Right cardiac atrium (tissue), 5 donors: ENCODE measurements around the gene TTLL9. TPM values are rescaled to one million over a fixed set of nuclear protein-coding genes. Genes with fewer than 3 reads are reported as not detected.

Source experiments
- ATAC-seq, 2 donors: fragments of 200-7000 bp; cut with Tn5 transposase; one replicate each; pipeline versions ENCODE4 v1.8.0 to v1.9.1; 2020; ENCODE audit warnings: moderate library complexity in 2 of 2, mild to moderate bottlenecking in 1 of 2
- DNase-seq, 3 donors: peaks; one replicate each; pipeline ENCODE4 v3.0.0-alpha.2; 2020
- H3K27ac ChIP-seq: one replicate; pipeline ENCODE4 v1.5.1; 2013; ENCODE audit warnings: mild to moderate bottlenecking, low read length, control low read depth, moderate library complexity
- H3K27me3 ChIP-seq: one replicate; pipeline ENCODE4 v1.6.1; 2013; ENCODE audit not compliant: control insufficient read depth, insufficient read depth
- H3K4me1 ChIP-seq: one replicate; pipeline ENCODE4 v1.6.1; 2013; ENCODE audit warnings: low read length; ENCODE audit not compliant: control insufficient read depth, insufficient read depth
- H3K4me3 ChIP-seq: one replicate; pipeline ENCODE4 v1.5.1; 2013; ENCODE audit warnings: low read length, control low read depth
- H3K9me3 ChIP-seq: one replicate; pipeline ENCODE4 v1.6.1; 2013; ENCODE audit warnings: low read length; ENCODE audit not compliant: control insufficient read depth
- WGBS: extraction: QIAGEN DNeasy Blood & Tissue Kit; methylation state at CpG from one replicate; pipeline ENCODE4 v1.1.7; 2013; 5-methylcytosine and 5-hydroxymethylcytosine counted together
- intact Hi-C, 4 donors: fragments of 100-400 bp; cut with DNase I; formaldehyde crosslinking; loops; one replicate each; pipeline versions ENCODE4 v1.11.0 to v1.14.0; 2022 to 2023
- polyA plus RNA-seq: library from polyadenylated mRNA; stranded (reverse); fragments of 200-250 nt; gene quantifications from one replicate; pipeline ENCODE4 v1.2.3, GENCODE V29; 2013
- total RNA-seq, 4 donors: library from RNA; stranded (reverse); fragmentation: NEBNext Ultra II Directional; extraction: Animal tissue kit (Norgen Biotek cat#: 25700); gene quantifications; one replicate each; pipeline ENCODE4 v1.2.1, GENCODE V29; 2021
- donor health status: healthy with polysubstance abuse.
- donor health status: DM: no; HTN: yes; CAD: no.
- donor health status: DM: no; HTN: no; CAD: no.
- donor health status: DM: no; HTN: yes; CAD: no; lungs with severe emphysema.
- donor health status: DM: yes; HTN: yes; CAD: no.

The TTLL9 gene
- total and polyA plus RNA-seq, 5 donors, result 0.14 to 0.19 (median 0.15) TPM; not detected in 2

DNA sequence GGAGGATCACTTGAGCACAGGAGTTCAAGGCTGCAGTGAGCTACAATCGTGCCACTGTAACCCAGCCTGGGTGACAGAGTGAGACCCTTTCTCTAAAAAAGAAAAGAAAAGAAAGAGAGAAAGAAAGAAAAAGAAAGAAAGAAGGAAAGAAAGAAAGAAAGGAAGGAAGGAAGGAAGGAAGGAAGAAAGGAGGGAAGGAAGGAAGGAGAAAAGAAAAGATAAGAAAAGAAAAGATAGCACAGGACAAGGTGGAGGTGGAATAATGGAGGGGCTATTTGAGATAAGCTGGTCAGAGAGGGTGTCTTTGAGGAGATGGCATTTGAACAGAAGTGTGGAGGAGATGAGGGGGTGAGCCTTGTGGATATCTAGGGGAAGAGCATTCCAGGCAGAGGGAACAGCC is 84.1 kb downstream of the TTLL9 start:
- H3K27ac ChIP-seq, result no peak overlapping the region
- no peak for DNase-seq
- intact Hi-C loops, result loop anchor here (5.0 to 10.0 kb wide), 3 partner anchors 70 to 102 kb away; no protein-coding TSS in a partner anchor
- H3K4me3 ChIP-seq, result no peak overlapping the region
- no peaks in the 10 kb centered on the region for H3K9me3 ChIP-seq
- H3K4me1 ChIP-seq, result peaks cover 6% of the 10 kb centered on the region
- no peaks in the 10 kb centered on the region for H3K27me3 ChIP-seq
- WGBS, result 71% methylated on average over 1 of the region's 1 CpG
- no peak for ATAC-seq

DNA sequence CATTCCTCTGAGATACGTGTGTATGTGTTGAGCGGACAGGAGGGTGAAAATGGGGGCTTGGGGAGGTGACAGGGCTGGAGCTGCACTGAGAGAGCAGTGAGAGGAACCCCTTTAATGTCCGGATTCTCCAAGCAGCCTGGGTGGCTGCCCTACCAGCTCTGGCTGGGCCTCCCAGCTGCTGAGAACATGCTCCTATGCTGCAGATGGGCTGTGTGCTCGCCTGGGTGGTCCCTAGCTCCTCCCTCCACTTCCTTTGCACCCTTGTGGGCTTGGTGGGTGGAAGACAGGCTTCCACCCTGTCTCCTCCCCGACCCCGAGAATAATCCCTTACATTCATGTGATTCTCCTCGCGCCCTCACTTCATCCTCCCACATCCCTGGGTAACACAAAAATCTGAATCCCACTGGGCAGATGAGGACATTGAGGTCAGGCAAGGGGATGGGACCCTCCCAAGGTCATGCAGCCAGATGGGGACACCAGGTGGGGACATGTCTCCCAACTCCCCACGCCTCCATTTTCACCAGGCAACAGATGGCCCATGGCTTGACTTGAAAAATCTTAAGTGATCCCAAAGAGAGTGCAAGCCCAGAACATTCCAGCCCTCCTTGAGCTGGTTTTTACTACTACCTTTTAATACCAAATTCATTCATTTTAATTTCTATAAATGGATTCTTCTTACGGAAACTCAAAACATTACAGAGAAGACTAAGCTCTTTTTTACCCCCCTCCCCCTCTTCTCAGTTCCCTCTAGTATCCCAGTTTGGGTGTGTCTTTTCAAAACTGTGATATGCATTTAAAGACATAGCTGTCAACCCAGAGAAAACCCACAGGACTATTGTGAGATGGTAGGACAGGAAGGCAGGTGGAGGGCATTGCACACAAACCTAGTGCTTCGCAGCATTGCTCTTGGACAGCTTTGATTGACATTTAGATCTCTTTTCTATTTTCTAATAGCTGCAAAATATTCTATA is 86.4 kb downstream of the TTLL9 start:
- intact Hi-C loops, result loop anchor here in 2 of 4 donors (10.0 kb wide), 2 partner anchors 68 to 102 kb away; no protein-coding TSS in a partner anchor
- no peak for ATAC-seq
- WGBS, result 42% methylated on average over 11 of the region's 11 CpGs

DNA sequence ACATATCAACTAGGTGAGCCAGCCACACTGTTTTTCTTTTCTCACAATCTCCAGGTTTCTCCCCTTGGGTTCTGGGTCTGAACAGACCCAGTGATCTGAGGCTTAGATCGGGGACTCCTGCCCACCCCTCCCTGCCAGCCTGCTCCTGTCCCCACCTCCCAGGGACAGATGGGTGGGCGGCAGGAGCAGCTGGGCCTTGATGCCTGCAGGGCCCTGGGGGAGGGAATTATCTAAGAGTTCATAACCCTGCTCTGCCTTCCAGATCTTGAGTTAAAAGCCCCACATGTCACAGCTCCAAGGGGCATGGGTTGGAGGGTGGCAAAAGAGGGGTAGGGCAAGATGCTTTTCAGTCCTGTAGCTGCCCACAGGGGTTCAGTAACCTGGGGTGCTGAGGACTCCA is 92.3 kb downstream of the TTLL9 start:
- WGBS, result 30% methylated on average over 2 of the region's 2 CpGs
- no peaks in the 10 kb centered on the region for H3K27me3 ChIP-seq
- intact Hi-C loops, result loop anchor here in 1 of 4 donors (5.0 kb wide), 1 partner anchor 70 kb away; no protein-coding TSS in a partner anchor
- no peaks in the 10 kb centered on the region for H3K9me3 ChIP-seq
- H3K27ac ChIP-seq, result no peak overlapping the region
- ATAC-seq, result no peak
- no peaks in the 10 kb centered on the region for H3K4me1 ChIP-seq
- DNase-seq, result no peak
- no peak overlapping the region for H3K4me3 ChIP-seq

More for the DNA sequence above, 86.4 kb downstream of the TTLL9 start:
- Histone ChIP-seq H3K27me3 (no peaks in the 10 kb centered on the region), H3K4me3 (no peak overlapping the region), H3K4me1 (no peaks in the 10 kb centered on the region), H3K9me3 (no peaks in the 10 kb centered on the region), H3K27ac (no peak overlapping the region)
- no peak for DNase-seq

DNA sequence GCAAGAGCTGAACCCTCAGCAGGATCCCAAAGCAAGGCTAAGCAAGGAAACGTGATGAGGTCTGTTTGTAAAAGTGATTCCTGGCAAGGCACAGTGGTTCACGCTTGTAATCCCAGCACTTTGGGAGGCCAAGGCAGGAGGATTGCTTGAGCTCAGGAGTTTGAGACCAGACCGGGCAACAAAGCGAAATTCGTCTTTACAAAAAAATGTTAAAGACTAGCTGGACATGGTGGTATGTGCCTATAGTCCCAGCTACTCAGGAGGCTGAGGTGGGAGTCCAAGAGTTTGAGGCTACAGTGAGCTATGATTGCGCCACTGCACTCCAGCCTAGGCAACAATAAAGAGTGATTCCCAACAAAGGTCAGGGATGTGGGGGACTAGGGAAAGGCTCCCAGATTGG is 93.5 kb downstream of the TTLL9 start:
- no peaks in the 10 kb centered on the region for H3K27me3 ChIP-seq
- no peak for ATAC-seq
- DNase-seq, result no peak
- intact Hi-C loops, result loop anchor here in 1 of 4 donors (5.0 kb wide), 1 partner anchor 68 kb away; no protein-coding TSS in a partner anchor
- H3K9me3 ChIP-seq, result no peaks in the 10 kb centered on the region
- no peak overlapping the region for H3K4me3 ChIP-seq
- no peak overlapping the region for H3K27ac ChIP-seq
- 74% methylated on average over 6 of the region's 6 CpGs for WGBS
- H3K4me1 ChIP-seq, result no peaks in the 10 kb centered on the region

DNA sequence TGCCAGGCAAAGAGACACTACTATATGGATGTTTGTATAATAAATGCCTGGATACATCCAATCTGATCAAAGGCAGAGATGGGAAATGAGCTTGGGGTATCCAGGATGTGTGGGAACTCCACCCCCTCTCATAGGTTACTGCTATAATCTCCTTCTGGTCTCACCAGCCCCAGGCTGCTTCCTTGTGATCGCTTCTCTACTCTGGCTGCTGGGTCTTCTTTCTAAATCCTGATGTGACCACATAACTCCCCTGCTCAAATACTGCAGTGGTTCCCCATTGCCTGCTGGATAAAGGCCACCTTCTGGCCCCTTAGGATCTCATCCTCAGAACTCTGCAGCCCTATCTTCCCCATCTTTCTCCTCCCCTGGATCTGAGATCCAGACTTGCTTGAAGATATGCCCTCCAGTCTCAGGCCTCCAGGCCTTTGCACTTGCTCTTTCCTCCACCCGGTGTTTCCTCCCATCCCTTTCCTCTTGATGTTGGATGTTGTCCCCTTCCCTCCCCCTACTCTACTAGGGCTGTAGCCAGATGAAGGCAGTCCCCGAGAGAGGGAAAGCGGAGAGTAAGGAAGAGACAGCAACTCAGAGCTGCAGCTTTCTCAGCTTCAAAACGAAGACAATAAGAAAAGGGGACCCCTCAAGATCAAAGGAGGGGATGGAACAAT is 96.7 kb downstream of the TTLL9 start:
- Histone ChIP-seq H3K27ac (no peak overlapping the region), H3K27me3 (no peaks in the 10 kb centered on the region), H3K4me3 (no peak overlapping the region), H3K4me1 (no peaks in the 10 kb centered on the region), H3K9me3 (no peaks in the 10 kb centered on the region)
- WGBS, result 7% methylated on average over 5 of the region's 5 CpGs
- no peak for DNase-seq
- intact Hi-C loops, result no loop called here
- no peak for ATAC-seq

DNA sequence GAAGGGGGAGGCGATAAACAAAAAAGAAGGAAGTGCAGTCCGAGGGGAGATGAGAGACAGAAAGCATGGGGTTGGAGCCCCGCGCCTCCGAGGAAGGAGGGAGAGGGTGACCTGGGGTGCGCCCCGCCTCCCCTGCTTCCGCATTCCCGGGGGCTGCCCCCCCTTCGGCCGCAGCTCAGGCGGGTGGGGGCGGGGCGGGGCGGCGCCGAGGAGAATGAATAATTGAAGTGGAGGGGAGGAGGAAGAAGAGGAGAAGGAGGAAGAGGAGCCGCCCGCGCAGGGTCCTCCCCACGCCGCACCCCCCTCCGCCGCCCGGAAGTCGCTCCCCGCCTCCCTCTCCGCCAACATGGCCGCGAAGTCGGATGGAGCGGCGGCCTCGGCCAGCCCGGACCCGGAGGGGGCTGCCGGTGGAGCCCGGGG is 97.4 kb downstream of the TTLL9 start, which contains the start of gene XKR7:
TSS of gene XKR7 (plus strand) at position 322 of the 420 bp plus-strand sequence. CDS start at position 347, 25 bp downstream.
- ATAC-seq (peak in 1 of 2 donors; percentile 25), DNase-seq (peak in 2 of 3 donors; percentile 47 to 57)
- WGBS, result 3% methylated on average over 38 of the region's 38 CpGs
- Histone ChIP-seq H3K27ac (no peak within 1 kb of the TSS), H3K27me3 (no peaks in the 10 kb centered on the region), H3K4me1 (no peaks in the 10 kb centered on the region), H3K9me3 (no peaks in the 10 kb centered on the region), H3K4me3 (peak within 1 kb of the TSS; percentile 21)
- intact Hi-C loops, result no loop called here

DNA sequence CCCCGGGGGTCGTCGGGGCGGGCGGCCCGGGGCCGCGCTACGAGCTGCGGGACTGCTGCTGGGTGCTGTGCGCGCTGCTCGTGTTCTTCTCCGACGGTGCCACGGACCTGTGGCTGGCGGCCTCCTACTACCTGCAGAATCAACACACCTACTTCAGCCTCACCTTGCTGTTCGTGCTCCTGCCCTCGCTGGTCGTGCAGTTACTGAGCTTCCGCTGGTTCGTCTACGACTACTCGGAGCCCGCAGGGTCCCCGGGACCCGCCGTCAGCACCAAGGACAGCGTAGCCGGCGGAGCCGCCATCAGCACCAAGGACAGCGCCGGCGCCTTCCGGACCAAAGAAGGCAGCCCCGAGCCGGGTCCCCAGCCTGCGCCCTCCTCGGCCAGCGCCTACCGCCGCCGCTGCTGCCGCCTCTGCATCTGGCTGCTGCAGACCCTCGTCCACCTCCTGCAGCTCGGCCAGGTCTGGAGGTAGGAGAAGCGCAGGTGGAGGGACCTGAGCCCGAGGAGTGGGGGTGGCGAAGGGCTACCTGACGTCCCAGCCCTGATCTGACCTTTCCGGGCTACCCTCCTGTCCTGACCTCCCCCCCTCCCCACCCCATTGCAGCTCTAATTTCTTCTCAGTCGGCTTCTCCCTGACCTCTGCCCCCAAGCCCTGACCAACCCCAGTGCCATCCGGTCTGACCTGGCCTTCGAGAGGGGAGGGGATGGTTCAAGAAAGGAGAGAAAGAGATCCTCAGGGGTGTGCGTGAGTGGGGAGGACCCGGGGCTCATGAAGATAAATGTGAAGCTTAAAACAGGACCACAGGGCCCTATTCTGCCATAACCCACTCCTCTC is 98.1 kb downstream of the TTLL9 start:
- intact Hi-C loops, result no loop called here
- WGBS, result 3% methylated on average over 57 of the region's 57 CpGs

DNA sequence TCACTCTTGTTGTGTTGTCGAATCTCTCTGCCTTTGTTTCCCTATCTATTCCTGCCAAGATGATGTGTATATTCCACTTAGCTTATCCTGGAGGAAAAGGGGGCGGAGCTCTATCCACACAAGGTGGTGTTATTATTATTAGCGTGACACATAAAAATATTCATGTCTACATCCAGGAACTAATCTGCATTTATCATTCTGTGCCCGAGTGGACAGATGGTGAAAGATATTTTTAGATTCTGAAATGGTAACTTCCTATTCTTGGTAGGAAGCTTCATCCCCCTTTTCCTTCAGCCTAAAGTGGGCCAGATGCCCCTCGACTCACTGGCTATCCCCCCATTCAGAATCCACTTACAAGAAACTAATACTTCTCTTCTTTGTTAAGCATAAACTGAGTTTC is 99.6 kb downstream of the TTLL9 start:
- intact Hi-C loops, result no loop called here
- DNase-seq (no peak), ATAC-seq (no peak)
- Histone ChIP-seq H3K27me3 (no peaks in the 10 kb centered on the region), H3K9me3 (no peaks in the 10 kb centered on the region), H3K27ac (no peak overlapping the region), H3K4me1 (no peaks in the 10 kb centered on the region), H3K4me3 (no peak overlapping the region)
- WGBS, result 54% methylated on average over 5 of the region's 5 CpGs

More for the DNA sequence above, 98.1 kb downstream of the TTLL9 start:
- DNase-seq, result peak; percentile 75 to 91 (median 89)
- ATAC-seq, result peak; percentile 84 to 91
- Histone ChIP-seq H3K4me1 (no peaks in the 10 kb centered on the region), H3K4me3 (peak overlapping the region; percentile 21), H3K9me3 (no peaks in the 10 kb centered on the region), H3K27ac (no peak overlapping the region), H3K27me3 (no peaks in the 10 kb centered on the region)

DNA sequence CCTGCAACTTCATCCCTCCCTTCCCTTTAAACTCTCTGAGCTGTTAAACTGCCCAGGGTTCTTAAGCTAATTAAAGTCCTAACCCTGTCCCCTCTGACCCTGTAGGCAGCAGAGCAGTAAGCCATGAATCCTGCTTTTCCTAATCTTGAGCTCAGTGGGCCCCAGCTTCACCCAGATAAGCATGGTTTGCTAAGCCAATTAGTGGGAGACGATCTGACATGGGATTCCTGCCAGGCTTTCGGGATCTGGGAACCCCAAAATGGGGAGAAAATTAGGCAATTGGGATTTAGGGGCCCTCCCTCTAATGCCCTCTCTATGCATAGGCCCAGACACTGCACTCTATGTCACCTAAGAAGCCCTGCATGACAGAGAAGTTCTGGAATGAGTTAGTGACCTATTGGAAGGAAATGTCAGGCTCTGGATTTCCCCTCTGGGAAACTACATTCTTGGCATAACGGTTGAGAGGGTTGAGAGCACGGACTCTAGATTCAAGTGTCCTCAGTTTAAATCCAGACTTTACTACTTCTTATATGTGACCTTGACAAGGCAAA is 102.1 kb downstream of the TTLL9 start:
- Histone ChIP-seq H3K27me3 (no peaks in the 10 kb centered on the region), H3K4me3 (no peak overlapping the region), H3K9me3 (no peaks in the 10 kb centered on the region), H3K4me1 (no peaks in the 10 kb centered on the region), H3K27ac (no peak overlapping the region)
- intact Hi-C loops, result no loop called here
- no peak for ATAC-seq
- WGBS, result 17% methylated on average over 4 of the region's 4 CpGs
- DNase-seq, result no peak

DNA sequence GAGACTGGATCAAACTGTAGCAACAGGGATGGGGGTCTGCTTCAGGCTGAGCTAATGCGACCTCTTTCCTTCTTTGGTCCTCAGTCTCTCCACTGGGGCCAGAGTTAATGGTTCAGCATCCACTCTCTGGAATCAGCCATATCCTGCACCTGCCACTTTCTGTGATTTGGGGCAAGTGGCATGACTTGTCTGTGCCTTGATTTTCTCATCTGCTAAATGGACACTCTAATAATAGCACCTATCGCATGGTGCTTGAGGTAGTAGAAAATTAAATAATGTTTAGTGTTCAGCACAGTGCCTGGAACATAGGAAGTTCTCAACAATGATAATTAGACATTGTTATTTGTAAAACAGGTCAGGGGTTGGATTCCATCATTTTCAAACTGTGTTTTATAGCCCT is 103.9 kb downstream of the TTLL9 start:
- Histone ChIP-seq H3K27ac (no peak overlapping the region), H3K27me3 (no peaks in the 10 kb centered on the region), H3K9me3 (no peaks in the 10 kb centered on the region), H3K4me3 (no peak overlapping the region), H3K4me1 (no peaks in the 10 kb centered on the region)
- intact Hi-C loops, result no loop called here
- WGBS, result 92% methylated on average over 2 of the region's 2 CpGs
- ATAC-seq (no peak), DNase-seq (no peak)
